BJ (cell line): ENCODE data around the gene RECQL. TPM values are rescaled to one million over a fixed set of nuclear protein-coding genes. Genes with fewer than 3 reads are reported as not detected.
A peak's percentile ranks its signal among the peaks of the same experiment; 100 is the strongest.

Source experiments
- CTCF ChIA-PET: fragments of 350-600 bp; formaldehyde crosslinking; extraction: SDS; loops from one replicate; lab custom pipeline; 2021; ENCODE audit warnings: antibody characterized with exemption, inconsistent platforms; lab: Yijun Ruan, JAX
- POLR2A ChIA-PET: fragments of 300-600 bp; sonication (Branson Sonifier 250); formaldehyde crosslinking; extraction: SDS; loops from one replicate; lab custom pipeline; 2021; ENCODE audit warnings: antibody characterized with exemption; lab: Charles Lee
- DNase-seq: peaks from one replicate; pipeline ENCODE4 v3.0.0-alpha.2; 2011; ENCODE audit warnings: low read depth
- H3K27me3 ChIP-seq: 2 replicates; pipeline ENCODE4 v1.6.0; 2011; ENCODE audit warnings: low read length; ENCODE audit not compliant: control insufficient read depth, insufficient read depth
- H3K36me3 ChIP-seq: 2 replicates; pipeline ENCODE4 v1.5.1; 2011; ENCODE audit warnings: low read length; ENCODE audit not compliant: control insufficient read depth, insufficient read depth
- H3K4me3 ChIP-seq: 2 replicates; pipeline ENCODE4 v1.5.1; 2011; ENCODE audit warnings: low read depth, mild to moderate bottlenecking, control low read depth, low read length
- CTCF ChIP-seq: IDR thresholded peaks from 2 replicates; pipeline ENCODE4 v1.5.1; 2011; ENCODE audit warnings: low read depth, mild to moderate bottlenecking, control low read depth, inconsistent platforms, low read length, moderate library complexity; ENCODE audit not compliant: insufficient read depth
- polyA plus RNA-seq: library from polyadenylated mRNA; depleted of rRNA; stranded (reverse); fragments of >200 nt; gene quantifications from 2 replicates; pipeline ENCODE4 v1.2.3, GENCODE V29; 2011

Gene RECQL
- polyA plus RNA-seq, 1 experiment: 17.6 TPM

- CTCF ChIA-PET: no interaction called here
- Histone ChIP-seq H3K27me3 (no peaks in the 10 kb centered on the region), H3K4me3 (no peak overlapping the region), H3K36me3 (peaks cover 4% of the 10 kb centered on the region)
- no peak for TF ChIP-seq CTCF
- POLR2A ChIA-PET: no interaction called here
- DNase-seq: no peak
These were observed 6.4 kb upstream of the RECQL start for GRCh38 chr12:21507849-21508248.

- TF ChIP-seq CTCF: no peak
- ChIA-PET POLR2A (no interaction called here), CTCF (no interaction called here)
- H3K27me3 ChIP-seq: no peaks in the 10 kb centered on the region
- H3K36me3 ChIP-seq: peaks cover 2% of the 10 kb centered on the region; the same call in 1 of the 2 replicates
- DNase-seq: no peak
- H3K4me3 ChIP-seq: no peak overlapping the region
These were observed 4.5 kb upstream of the RECQL start for GRCh38 chr12:21505888-21506287.

- H3K4me3 ChIP-seq: peak overlapping the region; percentile 95
- POLR2A ChIA-PET: no interaction called here
- H3K27me3 ChIP-seq: no peaks in the 10 kb centered on the region
- DNase-seq: no peak
- no peak for TF ChIP-seq CTCF
- no peaks in the 10 kb centered on the region; the same call in 1 of the 2 replicates for H3K36me3 ChIP-seq
- CTCF ChIA-PET: no interaction called here
These were observed 1.4 kb upstream of the RECQL start for GRCh38 chr12:21502872-21503271.

- peaks cover 3% of the 10 kb centered on the region; the same call in 1 of the 2 replicates for H3K36me3 ChIP-seq
- ChIA-PET POLR2A (no interaction called here), CTCF (interaction anchor here (0.6 kb wide), 2 partner anchors 9 to 17 kb away, joined by 3 to 5 read pairs; no protein-coding TSS in a partner anchor)
- TF ChIP-seq CTCF: no peak
- peak overlapping the region; percentile 95 for H3K4me3 ChIP-seq
- no peak for DNase-seq
- H3K27me3 ChIP-seq: no peaks in the 10 kb centered on the region
These were observed 695 bp upstream of the RECQL start for GRCh38 chr12:21502164-21502496.

- H3K36me3 ChIP-seq: peaks cover 5% of the 10 kb centered on the region
- peak overlapping the region; percentile 95 for H3K4me3 ChIP-seq
- H3K27me3 ChIP-seq: no peaks in the 10 kb centered on the region
- ChIA-PET CTCF (no interaction called here), POLR2A (no interaction called here)
- no peak for TF ChIP-seq CTCF
- DNase-seq: no peak
These were observed 613 bp downstream of the RECQL start for GRCh38 chr12:21500786-21501257.
